HepG2 (cell line): ENCODE measurements around the gene MADCAM1. TPM values are rescaled to one million over a fixed set of nuclear protein-coding genes. Genes with fewer than 3 reads are reported as not detected.

ENCODE experiments used
- ATF7-NPFF ChIP-seq: sonication (generic); formaldehyde crosslinking; IDR thresholded peaks from 2 replicates; pipeline ENCODE4 v1.8.1; 2023; ENCODE audit warnings: mild to moderate bottlenecking, low read depth, missing genetic modification reagents, moderate library complexity
- BRD4 ChIP-seq: sonication (generic); formaldehyde crosslinking; IDR thresholded peaks from 2 replicates; pipeline ENCODE4 v1.4.0; 2020; ENCODE audit warnings: missing genetic modification reagents
- ETS1 ChIP-seq: sonication (generic); formaldehyde crosslinking; IDR thresholded peaks from 2 replicates; pipeline ENCODE4 v1.4.0; 2020; ENCODE audit warnings: missing genetic modification reagents
- FOXC1 ChIP-seq: sonication (generic); formaldehyde crosslinking; IDR thresholded peaks from 2 replicates; pipeline ENCODE4 v1.8.0; 2022; ENCODE audit warnings: mild to moderate bottlenecking, missing genetic modification reagents, borderline replicate concordance
- HIVEP1 ChIP-seq: sonication (generic); formaldehyde crosslinking; IDR thresholded peaks from 2 replicates; pipeline ENCODE4 v1.4.0; 2020; ENCODE audit warnings: mild to moderate bottlenecking, missing genetic modification reagents
- HOXA3 ChIP-seq: sonication (generic); formaldehyde crosslinking; IDR thresholded peaks from 2 replicates; pipeline ENCODE4 v1.5.0; 2020; ENCODE audit warnings: missing genetic modification reagents
- JARID2 ChIP-seq: sonication (generic); formaldehyde crosslinking; IDR thresholded peaks from 2 replicates; pipeline ENCODE4 v1.8.1; 2023; ENCODE audit warnings: missing genetic modification reagents, inconsistent platforms; ENCODE audit not compliant: insufficient replicate concordance
- KDM2A ChIP-seq: sonication (generic); formaldehyde crosslinking; IDR thresholded peaks from 2 replicates; pipeline ENCODE4 v1.4.0; 2020; ENCODE audit warnings: low read depth, missing genetic modification reagents, borderline replicate concordance
- KDM6A ChIP-seq: IDR thresholded peaks from 2 replicates; pipeline ENCODE4 v1.6.1; 2016; ENCODE audit warnings: low read depth
- MLX ChIP-seq: IDR thresholded peaks from 2 replicates; pipeline ENCODE4 v1.6.1; 2016
- NBN ChIP-seq: fragments of 450-650 bp; conservative IDR thresholded peaks from 2 replicates; pipeline ENCODE4 v1.6.1; 2017
- NFYB ChIP-seq: sonication (generic); formaldehyde crosslinking; IDR thresholded peaks from 2 replicates; pipeline ENCODE4 v1.4.0; 2020; ENCODE audit warnings: missing genetic modification reagents
- NR2F6 ChIP-seq, 2 experiments: IDR thresholded peaks; 2 replicates each; pipeline ENCODE4 v1.6.1; 2016; ENCODE audit warnings: antibody characterized with exemption in 1 of 2, mild to moderate bottlenecking in 1 of 2
- PHF20 ChIP-seq: sonication (generic); formaldehyde crosslinking; IDR thresholded peaks from 2 replicates; pipeline ENCODE4 v1.5.0; 2020; ENCODE audit warnings: mild to moderate bottlenecking, missing genetic modification reagents
- SAP130 ChIP-seq: IDR thresholded peaks from 2 replicates; pipeline ENCODE4 v1.6.1; 2016; ENCODE audit warnings: low read depth
- SPEN ChIP-seq: sonication (generic); formaldehyde crosslinking; IDR thresholded peaks from 2 replicates; pipeline ENCODE4 v1.5.1; 2020; ENCODE audit warnings: low read depth, mild to moderate bottlenecking, missing genetic modification reagents
- TARDBP ChIP-seq: sonication (generic); formaldehyde crosslinking; IDR thresholded peaks from 2 replicates; pipeline ENCODE4 v1.8.0; 2022; ENCODE audit warnings: mild to moderate bottlenecking, missing genetic modification reagents
- ZBTB37 ChIP-seq: sonication (generic); formaldehyde crosslinking; IDR thresholded peaks from 2 replicates; pipeline ENCODE4 v1.4.0; 2020; ENCODE audit warnings: mild to moderate bottlenecking, missing genetic modification reagents
- ZFYVE20 ChIP-seq: sonication (generic); formaldehyde crosslinking; IDR thresholded peaks from 2 replicates; pipeline ENCODE4 v1.8.0; 2023; ENCODE audit warnings: low read depth, mild to moderate bottlenecking, moderate library complexity, missing genetic modification reagents, borderline replicate concordance
- ZNF225 ChIP-seq: sonication (generic); formaldehyde crosslinking; IDR thresholded peaks from 2 replicates; pipeline ENCODE4 v1.4.0; 2020; ENCODE audit warnings: mild to moderate bottlenecking, missing genetic modification reagents
- ZNF296 ChIP-seq: sonication (generic); formaldehyde crosslinking; conservative IDR thresholded peaks from 2 replicates; pipeline ENCODE4 v1.5.0; 2020; ENCODE audit warnings: mild to moderate bottlenecking, missing genetic modification reagents
- ZNF337 ChIP-seq: sonication (generic); formaldehyde crosslinking; IDR thresholded peaks from 2 replicates; pipeline ENCODE4 v1.5.1; 2020; ENCODE audit warnings: missing genetic modification reagents, low read depth, mild to moderate bottlenecking, borderline replicate concordance
- ZNF503 ChIP-seq: sonication (generic); formaldehyde crosslinking; IDR thresholded peaks from 2 replicates; pipeline ENCODE4 v1.4.0; 2020; ENCODE audit warnings: missing genetic modification reagents
- ZNF776 ChIP-seq: sonication (generic); formaldehyde crosslinking; IDR thresholded peaks from 2 replicates; pipeline ENCODE4 v1.4.0; 2020; ENCODE audit warnings: mild to moderate bottlenecking, missing genetic modification reagents
- ZSCAN25 ChIP-seq: sonication (generic); formaldehyde crosslinking; IDR thresholded peaks from 2 replicates; pipeline ENCODE4 v1.8.0; 2022; ENCODE audit warnings: mild to moderate bottlenecking, missing genetic modification reagents
- ZSCAN29 ChIP-seq: sonication (generic); formaldehyde crosslinking; conservative IDR thresholded peaks from 2 replicates; pipeline ENCODE4 v1.4.0; 2020; ENCODE audit warnings: mild to moderate bottlenecking, missing genetic modification reagents
- polyA plus RNA-seq, 8 experiments: library from polyadenylated mRNA; depleted of rRNA in 3 of 8; stranded (reverse) in 7 of 8; unstranded in 1 of 8; fragments of >200 nt; fragmentation: Illumina TruSeq in 4 of 8; extraction: Trizol in 4 of 8; gene quantifications; 2 replicates each; pipeline versions ENCODE4 v1.2.1 to v1.2.3, GENCODE V29; 2011 to 2016; ENCODE audit warnings: low read depth in 4 of 8, missing spikeins in 1 of 8, mixed read lengths in 1 of 8; ENCODE audit not compliant: insufficient read depth in 1 of 8
- total RNA-seq, 5 experiments: library from RNA; depleted of rRNA; stranded (reverse); fragments of >200 nt; fragmentation: Illumina TruSeq; extraction: Trizol; gene quantifications; 2 replicates each; pipeline ENCODE4 v1.2.3, GENCODE V29; 2016; ENCODE audit warnings: low read depth in 1 of 5

Gene MADCAM1
- total and polyA plus RNA-seq, 2 of the 13 experiments (the other 11 are each of a cell fraction or from before 2014, with no cell fraction given): 0.29 to 0.33 TPM

GRCh38 chr19:524062-524674 is 27.9 kb downstream of the MADCAM1 start (continued):
- peak; percentile 64 for TF ChIP-seq PHF20 (CRISPR knock-in tag)
- peak; percentile 98 for TF ChIP-seq HIVEP1 (CRISPR knock-in tag)
- TF ChIP-seq NBN: no peak
- TF ChIP-seq KDM6A (CRISPR knock-in tag): peak; percentile 81
- TF ChIP-seq ATF7-NPFF (CRISPR knock-in tag): no peak
- TF ChIP-seq BRD4 (CRISPR knock-in tag): peak; percentile 69; the same call in 1 of the 2 replicates
- TF ChIP-seq SAP130: peak; percentile 78
- peak; percentile 94 for TF ChIP-seq HOXA3 (CRISPR knock-in tag)
- TF ChIP-seq KDM2A (CRISPR knock-in tag): peak; percentile 60; the same call in 1 of the 2 replicates
- TF ChIP-seq ZFYVE20 (CRISPR knock-in tag): no peak
- peak; percentile 47; the same call in 1 of the 2 replicates for TF ChIP-seq FOXC1 (CRISPR knock-in tag)
- TF ChIP-seq ZSCAN25 (CRISPR knock-in tag): peak; percentile 87
- no peak; the same call in 1 of the 2 replicates for TF ChIP-seq ZNF296 (CRISPR knock-in tag)
- TF ChIP-seq ZNF337 (CRISPR knock-in tag): no peak
- TF ChIP-seq ETS1: no peak
- peak; percentile 87 for TF ChIP-seq SPEN
- peak; percentile 72; the same call in 1 of the 2 replicates for TF ChIP-seq MLX (CRISPR knock-in tag)
- TF ChIP-seq ZNF776 (CRISPR knock-in tag): peak; percentile 74; the same call in 1 of the 2 replicates
- TF ChIP-seq ZNF503 (CRISPR knock-in tag): peak; percentile 73
- peak; percentile 74; the same call in 1 of the 2 replicates for TF ChIP-seq ZNF225
- peak; percentile 91 for TF ChIP-seq TARDBP (CRISPR knock-in tag)
- TF ChIP-seq NR2F6 (IDR thresholded peaks at IDR 0.05): peak; percentile 95
- TF ChIP-seq NR2F6 (CRISPR knock-in tag; IDR thresholded peaks at IDR 0.05): peak; percentile 96
- 0 out of 2 replicates have a peak, but pooled peaks have one; percentile 42 for TF ChIP-seq ZSCAN29 (CRISPR knock-in tag)
- TF ChIP-seq ZBTB37: 0 out of 2 replicates have a peak, but pooled peaks have one; percentile 13
- TF ChIP-seq JARID2 (CRISPR knock-in tag): no peak
- TF ChIP-seq NFYB: peak; percentile 47
